GM12878 (cell line): Measurements from ENCODE around the gene RNF183. TPM values are rescaled to one million over a fixed set of nuclear protein-coding genes. Genes with fewer than 3 reads are reported as not detected.
A peak's percentile ranks its signal among the peaks of the same experiment; 100 is the strongest.

Experiments
- ATAC-seq: fragments of 200-7000 bp; cut with Tn5 transposase; 3 replicates; pipeline ENCODE4 v1.9.1; 2020; ENCODE audit warnings: mild to moderate bottlenecking, moderate library complexity
- BruUV-seq: library from RNA; stranded (reverse); fragments of 400-500 nt; replicated peaks from 2 replicates; lab custom pipeline; 2021; lab: Mats Ljungman, UMichigan
- CTCF ChIA-PET: fragments of 300-600 bp; sonication (Branson Sonifier 250); formaldehyde crosslinking; extraction: SDS; loops from one replicate; lab custom pipeline; 2021; ENCODE audit warnings: inconsistent platforms; lab: Yijun Ruan, JAX
- POLR2A ChIA-PET: fragments of 350-600 bp; formaldehyde crosslinking; extraction: SDS; loops from one replicate; lab custom pipeline; 2021; ENCODE audit warnings: inconsistent platforms; lab: Charles Lee
- RAD21 ChIA-PET: fragments of 300-600 bp; sonication (Branson Sonifier 250); formaldehyde crosslinking; loops from one replicate; lab custom pipeline; 2023; ENCODE audit warnings: antibody characterized with exemption; ENCODE audit not compliant: unreplicated experiment; lab: Charles Lee
- SMC1A ChIA-PET: fragments of 300-600 bp; sonication (Branson Sonifier 250); formaldehyde crosslinking; loops from one replicate; lab custom pipeline; 2023; ENCODE audit not compliant: unreplicated experiment, uncharacterized antibody; lab: Charles Lee
- DNase-seq: peaks from one replicate; pipeline ENCODE4 v3.0.0-alpha.2; 2011; ENCODE audit warnings: low read depth, low spot score
- FAIRE-seq: peaks from 3 replicates; lab custom pipeline; 2011; peaks lifted over from hg19 to GRCh38; lab: Jason Lieb, UNC
- H2AFZ ChIP-seq: 2 replicates; pipeline ENCODE4 v1.6.0; 2011; ENCODE audit warnings: low read depth, low read length, control low read depth; ENCODE audit not compliant: control insufficient read depth
- H3K27ac ChIP-seq: 2 replicates; pipeline ENCODE4 v1.5.1; 2011; ENCODE audit warnings: control low read depth; ENCODE audit not compliant: control insufficient read depth, insufficient read depth
- H3K27me3 ChIP-seq, 2 experiments: replicated peaks in 1 of 2; 2 replicates each; pipeline versions ENCODE4 v1.6.0 to v1.6.1; 2011; ENCODE audit warnings: low read length in 1 of 2; ENCODE audit not compliant: control insufficient read depth in 2 of 2, insufficient read depth in 2 of 2
- H3K36me3 ChIP-seq, 2 experiments: 2 replicates each; pipeline ENCODE4 v1.5.1; 2011; ENCODE audit warnings: low read length in 1 of 2; ENCODE audit not compliant: control insufficient read depth in 2 of 2, insufficient read depth in 2 of 2
- H3K4me1 ChIP-seq: 2 replicates; pipeline ENCODE4 v1.6.1; 2011; ENCODE audit warnings: mild to moderate bottlenecking, low read length, moderate library complexity, mixed read lengths; ENCODE audit not compliant: control insufficient read depth, insufficient read depth
- H3K4me2 ChIP-seq: 2 replicates; pipeline ENCODE4 v1.6.0; 2011; ENCODE audit warnings: control low read depth; ENCODE audit not compliant: control insufficient read depth, insufficient read depth
- H3K4me3 ChIP-seq: fragments of 200-600 bp; sonication (generic); 2 replicates; pipeline ENCODE4 v1.5.1; 2016
- H3K79me2 ChIP-seq: 2 replicates; pipeline ENCODE4 v1.6.0; 2011; ENCODE audit warnings: low read length; ENCODE audit not compliant: control insufficient read depth, insufficient read depth
- H3K9ac ChIP-seq: 2 replicates; pipeline ENCODE4 v1.8.0; 2011; ENCODE audit warnings: low read length, control low read depth, mixed read lengths; ENCODE audit not compliant: control insufficient read depth, insufficient read depth
- H3K9me3 ChIP-seq: replicated peaks from 3 replicates; pipeline ENCODE4 v1.5.1; 2011; ENCODE audit warnings: mild to moderate bottlenecking, low read length; ENCODE audit not compliant: control insufficient read depth, insufficient read depth
- H4K20me1 ChIP-seq: 2 replicates; pipeline ENCODE4 v1.6.0; 2011; ENCODE audit not compliant: control insufficient read depth, insufficient read depth
- CREM ChIP-seq: IDR thresholded peaks from 2 replicates; pipeline ENCODE4 v1.6.1; 2014; ENCODE audit warnings: antibody characterized with exemption, low read depth
- CTCF ChIP-seq, 3 experiments: IDR thresholded peaks in 2 of 3; conservative IDR thresholded peaks in 1 of 3; 2 replicates each; pipeline ENCODE4 v1.5.1; 2011; ENCODE audit warnings: low read depth in 3 of 3, low read length in 3 of 3, mild to moderate bottlenecking in 3 of 3, control low read depth in 2 of 3, moderate library complexity in 2 of 3, inconsistent platforms in 1 of 3, mixed read lengths in 1 of 3; ENCODE audit not compliant: control insufficient read depth in 2 of 3, insufficient read depth in 1 of 3; ENCODE audit errors: extremely low read depth in 1 of 3
- NFIC ChIP-seq: IDR thresholded peaks from 2 replicates; pipeline ENCODE4 v1.6.1; 2012; ENCODE audit warnings: low read depth, mild to moderate bottlenecking, inconsistent platforms, low read length, moderate library complexity
- NFXL1 ChIP-seq: fragments of 450-650 bp; IDR thresholded peaks from 2 replicates; pipeline ENCODE4 v1.6.1; 2017; ENCODE audit warnings: antibody characterized with exemption, mild to moderate bottlenecking, borderline replicate concordance
- SIX5 ChIP-seq: IDR thresholded peaks from 2 replicates; pipeline ENCODE4 v1.6.1; 2011; ENCODE audit warnings: mild to moderate bottlenecking, low read depth, low read length, moderate library complexity; ENCODE audit not compliant: severe bottlenecking
- SMAD1 ChIP-seq: fragments of 450-650 bp; IDR thresholded peaks from 2 replicates; pipeline ENCODE4 v1.6.1; 2018; ENCODE audit warnings: mild to moderate bottlenecking, low read depth; ENCODE audit not compliant: partially characterized antibody
- ZBTB40 ChIP-seq: fragments of 450-650 bp; IDR thresholded peaks from 2 replicates; pipeline ENCODE4 v1.6.1; 2016; ENCODE audit warnings: mild to moderate bottlenecking, moderate library complexity, borderline replicate concordance
- WGBS: methylation state at CpG from one replicate; pipeline ENCODE4 v1.1.6; 2016; ENCODE audit warnings: low lambda C conversion rate; ENCODE audit not compliant: insufficient replicate concordance, insufficient coverage; ENCODE audit errors: missing lambda C conversion rate; 5-methylcytosine and 5-hydroxymethylcytosine counted together
- in situ Hi-C: fragments of 300-500 bp; cut with MboI; formaldehyde crosslinking; loops from 9 replicates; pipeline ENCODE4 v1.14.3; 2018; ENCODE audit warnings: mixed read lengths
- intact Hi-C: fragments of 100-400 bp; cut with micrococcal nuclease; formaldehyde crosslinking; loops from one replicate; pipeline ENCODE4 v1.14.2; 2022; ENCODE audit not compliant: unreplicated experiment
- polyA plus RNA-seq, 11 experiments: library from polyadenylated mRNA; depleted of rRNA in 4 of 11; unstranded in 6 of 11; stranded (reverse) in 5 of 11; fragments of >200 nt; fragmentation: Nextera tagmentation in 4 of 11; fragmentation: Illumina TruSeq in 1 of 11; extraction: Ambion mirVana in 4 of 11; extraction: Trizol in 1 of 11; gene quantifications; 1 replicate in 1 of 11; 2 replicates in 10 of 11; pipeline versions ENCODE4 v1.2.1 to v1.2.3, GENCODE V29; 2011 to 2016; ENCODE audit warnings: inconsistent platforms in 2 of 11, missing spikeins in 2 of 11, low read depth in 1 of 11
- total RNA-seq, 4 experiments: library from RNA; depleted of rRNA in 3 of 4; stranded (reverse); fragments of >200 nt in 3 of 4; fragmentation: Illumina TruSeq in 1 of 4; extraction: Trizol in 1 of 4; gene quantifications; 2 replicates each; pipeline versions ENCODE4 v1.2.1 to v1.2.3, GENCODE V29; 2013 to 2021

RNF183 gene
- total and polyA plus RNA-seq, 10 of the 15 experiments (the other 5 are each of a cell fraction or from before 2014, with no cell fraction given) = 0.03 to 0.26 (median 0.07) TPM; not detected in 6

- ChIA-PET RAD21 (interaction anchor here (1.5 kb wide), 2 partner anchors 10 to 52 kb away, joined by 3 to 4 read pairs; partner anchors contain the start of gene ALAD), CTCF (interaction anchor here (0.9 to 2.0 kb wide), 6 partner anchors 29 to 306 kb away, joined by 3 to 5 read pairs (median 4); partner anchors contain the start of gene ALAD), SMC1A (interaction anchor here (0.8 to 1.5 kb wide), 2 partner anchors 12 to 39 kb away, joined by 3 to 4 read pairs; no protein-coding TSS in a partner anchor)
- H4K20me1 ChIP-seq = no peaks in the 10 kb centered on the region
- peaks cover 19% of the 10 kb centered on the region for H3K4me1 ChIP-seq
- ATAC-seq (no peak), FAIRE-seq (no peak)
- peak overlapping the region; percentile 66; the same call in 1 of the 2 replicates for H3K4me3 ChIP-seq
- H3K9ac ChIP-seq = no peak overlapping the region
- TF ChIP-seq ZBTB40 = no peak
- no peak for TF ChIP-seq CTCF (IDR thresholded peaks at IDR 0.05 in 2 of 3, conservative IDR thresholded peaks at IDR 0.05 in 1 of 3; ENCODE audit: control insufficient read depth in 2 of 3, extremely low read depth in 1 of 3, insufficient read depth in 1 of 3, low read depth in 3 of 3, low read length in 3 of 3)
- no peak for TF ChIP-seq NFIC
- no peak for TF ChIP-seq SMAD1
- no peak for TF ChIP-seq SIX5
- no peak for TF ChIP-seq NFXL1
- TF ChIP-seq CREM = no peak
- TF ChIP-seq, all 136 proteins: peak for 0
- H3K9me3 ChIP-seq = no peaks in the 10 kb centered on the region
- no peak overlapping the region for H3K27ac ChIP-seq
- H3K36me3 ChIP-seq = no peaks in the 10 kb centered on the region
- in situ Hi-C loops = no loop called here
- BruUV-seq = no TSS peak
- no peak for DNase-seq
- intact Hi-C loops = no loop called here
- no peak overlapping the region; the same call in 1 of the 2 replicates for H2AFZ ChIP-seq
- no peaks in the 10 kb centered on the region; a peak in 2 of 4 replicates for H3K27me3 ChIP-seq
- POLR2A ChIA-PET = interaction anchor here (1.6 kb wide), 1 partner anchor 25 kb away, joined by 3 read pairs; no protein-coding TSS in a partner anchor
- WGBS = 34% methylated on average over 13 of the region's 13 CpGs
- no peaks in the 10 kb centered on the region for H3K79me2 ChIP-seq
- peak overlapping the region; percentile 97; the same call in 1 of the 2 replicates for H3K4me2 ChIP-seq
Measured at GRCh38 chr9:113349066-113349444, 45.9 kb upstream of the RNF183 start.
